Neuronal stem cell (in vitro differentiated cells): Measurements from ENCODE around the gene ZNF253.

Experiments
- DNase-seq: peaks from one replicate; pipeline ENCODE4 v3.0.0-alpha.2; 2013; ENCODE audit warnings: low spot score
- H2AFZ ChIP-seq: one replicate; pipeline ENCODE4 v1.6.1; 2013; ENCODE audit warnings: mild to moderate bottlenecking, low read length, inconsistent platforms
- H2AK5ac ChIP-seq: 2 replicates; pipeline ENCODE4 v1.6.1; 2013; ENCODE audit warnings: low read depth, mild to moderate bottlenecking, inconsistent platforms, low read length, moderate library complexity, mixed read lengths
- H2BK120ac ChIP-seq: 2 replicates; pipeline ENCODE4 v1.6.1; 2013; ENCODE audit warnings: low read depth, mild to moderate bottlenecking, inconsistent platforms, low read length, moderate library complexity, mixed read lengths
- H2BK12ac ChIP-seq: one replicate; pipeline ENCODE4 v1.6.1; 2013; ENCODE audit warnings: low read length, inconsistent platforms
- H2BK15ac ChIP-seq: 2 replicates; pipeline ENCODE4 v1.6.1; 2013; ENCODE audit warnings: mild to moderate bottlenecking, low read length, inconsistent platforms, mixed read lengths
- H2BK5ac ChIP-seq: one replicate; pipeline ENCODE4 v1.6.1; 2013; ENCODE audit warnings: inconsistent platforms, mild to moderate bottlenecking, low read length, moderate library complexity
- H3K14ac ChIP-seq: one replicate; pipeline ENCODE4 v1.6.1; 2013; ENCODE audit warnings: low read length, inconsistent platforms
- H3K18ac ChIP-seq: 2 replicates; pipeline ENCODE4 v1.6.1; 2013; ENCODE audit warnings: low read length, inconsistent platforms
- H3K23ac ChIP-seq: 2 replicates; pipeline ENCODE4 v1.6.1; 2013; ENCODE audit warnings: low read depth, mild to moderate bottlenecking, mixed read lengths, low read length, inconsistent platforms; ENCODE audit not compliant: poor library complexity
- H3K27ac ChIP-seq: replicated peaks from 3 replicates; pipeline ENCODE4 v1.5.1; 2013; ENCODE audit warnings: low read length, inconsistent platforms
- H3K27me3 ChIP-seq, 3 experiments: 2 replicates each; pipeline ENCODE4 v1.6.1; 2013; ENCODE audit warnings: low read length in 3 of 3, mild to moderate bottlenecking in 2 of 3, inconsistent platforms in 1 of 3, low read depth in 1 of 3, mixed read lengths in 1 of 3, moderate library complexity in 1 of 3; ENCODE audit not compliant: control insufficient read depth in 3 of 3, insufficient read depth in 3 of 3
- H3K36me3 ChIP-seq, 2 donors: replicated peaks in 1 of 2; 2 replicates each; pipeline ENCODE4 v1.6.1; 2013; ENCODE audit warnings: low read length in 2 of 2; ENCODE audit not compliant: control insufficient read depth in 2 of 2, insufficient read depth in 2 of 2
- H3K4ac ChIP-seq: 2 replicates; pipeline ENCODE4 v1.6.1; 2013; ENCODE audit warnings: inconsistent platforms, mild to moderate bottlenecking, low read length, moderate library complexity
- H3K4me1 ChIP-seq, 2 donors: 1 replicate in 1 of 2; 2 replicates in 1 of 2; pipeline ENCODE4 v1.6.1; 2013; ENCODE audit warnings: low read length in 2 of 2, low read depth in 1 of 2; ENCODE audit not compliant: control insufficient read depth in 2 of 2, insufficient read depth in 1 of 2
- H3K4me2 ChIP-seq: one replicate; pipeline ENCODE4 v1.6.1; 2013; ENCODE audit warnings: mild to moderate bottlenecking, low read length, inconsistent platforms; ENCODE audit not compliant: insufficient read depth, poor library complexity, severe bottlenecking
- H3K4me3 ChIP-seq, 2 donors: 2 replicates each; pipeline ENCODE4 v1.5.1; 2013; ENCODE audit warnings: low read length in 2 of 2, mild to moderate bottlenecking in 2 of 2, inconsistent platforms in 1 of 2, moderate library complexity in 1 of 2
- H3K79me1 ChIP-seq: one replicate; pipeline ENCODE4 v1.6.1; 2013; ENCODE audit warnings: low read depth, mild to moderate bottlenecking, inconsistent platforms, low read length, moderate library complexity
- H3K9ac ChIP-seq: one replicate; pipeline ENCODE4 v1.6.1; 2013; ENCODE audit warnings: mild to moderate bottlenecking, low read depth, low read length, inconsistent platforms; ENCODE audit not compliant: poor library complexity
- H3K9me3 ChIP-seq, 2 donors: replicated peaks in 1 of 2; 2 replicates each; pipeline versions ENCODE3 to v1.6.1; 2013; ENCODE audit warnings: low read length in 2 of 2, mild to moderate bottlenecking in 2 of 2, inconsistent platforms in 1 of 2, low read depth in 1 of 2, mixed read lengths in 1 of 2, moderate library complexity in 1 of 2; ENCODE audit not compliant: control insufficient read depth in 2 of 2, insufficient read depth in 1 of 2
- H4K8ac ChIP-seq: one replicate; pipeline ENCODE4 v1.6.1; 2013; ENCODE audit warnings: low read depth, mild to moderate bottlenecking, inconsistent platforms, low read length, moderate library complexity
- H4K91ac ChIP-seq: one replicate; pipeline ENCODE4 v1.6.1; 2013; ENCODE audit warnings: low read length, low read depth, mild to moderate bottlenecking, inconsistent platforms; ENCODE audit not compliant: poor library complexity
- WGBS, 2 donors: extraction: QIAGEN DNeasy Blood & Tissue Kit; methylation state at CpG; one replicate each; pipeline ENCODE4 v1.1.7; 2013; ENCODE audit warnings: missing lambda C conversion rate in 2 of 2, mixed read lengths in 1 of 2; ENCODE audit not compliant: insufficient read length in 2 of 2, insufficient replicate concordance in 1 of 2; ENCODE audit errors: extremely low coverage in 2 of 2; 5-methylcytosine and 5-hydroxymethylcytosine counted together

The ZNF253 gene

GRCh38 chr19:19871932-19872331 is 6.2 kb downstream of the ZNF253 start:
- no peak for DNase-seq
- H2BK12ac ChIP-seq = no peak overlapping the region

GRCh38 chr19:19873381-19873780 is 7.7 kb downstream of the ZNF253 start:
- Histone ChIP-seq H3K4ac (no peak overlapping the region), H3K14ac (no peak overlapping the region), H3K23ac (no peak overlapping the region), H3K4me3 (no peak overlapping the region), H2AK5ac (no peak overlapping the region), H3K9ac (no peak overlapping the region), H2BK120ac (no peak overlapping the region), H2BK15ac (no peak overlapping the region), H3K9me3 (peaks cover 12 to 96% of the 10 kb centered on the region in 2 donors), H3K4me2 (no peak overlapping the region), H3K4me1 (no peaks in the 10 kb centered on the region), H3K36me3 (peaks cover 23 to 93% of the 10 kb centered on the region in 2 donors), H3K79me1 (no peaks in the 10 kb centered on the region), H4K8ac (no peak overlapping the region), H3K27ac (no peak overlapping the region), H2BK12ac (no peak overlapping the region), H4K91ac (no peak overlapping the region), H3K18ac (no peak overlapping the region), H2BK5ac (no peak overlapping the region), H3K27me3 (no peaks in the 10 kb centered on the region), H2AFZ (no peak overlapping the region)
- no peak for DNase-seq

More at GRCh38 chr19:19871932-19872331, 6.2 kb downstream of the ZNF253 start:
- H4K91ac ChIP-seq = no peak overlapping the region
- H3K4me2 ChIP-seq = no peak overlapping the region
- no peak overlapping the region for H3K14ac ChIP-seq
- H2BK5ac ChIP-seq = no peak overlapping the region
- no peak overlapping the region for H2AFZ ChIP-seq
- no peak overlapping the region for H4K8ac ChIP-seq
- H3K23ac ChIP-seq = no peak overlapping the region
- peaks cover 12 to 98% of the 10 kb centered on the region in 2 donors for H3K9me3 ChIP-seq
- H2BK120ac ChIP-seq = no peak overlapping the region
- H2BK15ac ChIP-seq = no peak overlapping the region
- no peak overlapping the region for H3K4me3 ChIP-seq
- no peak overlapping the region for H2AK5ac ChIP-seq
- peaks cover 23 to 95% of the 10 kb centered on the region in 2 donors for H3K36me3 ChIP-seq
- H3K27me3 ChIP-seq = no peaks in the 10 kb centered on the region
- H3K4me1 ChIP-seq = no peaks in the 10 kb centered on the region
- WGBS, 2 donors = no CpG with 5 or more reads among the region's 3 CpGs
- no peaks in the 10 kb centered on the region for H3K79me1 ChIP-seq
- H3K27ac ChIP-seq = no peak overlapping the region
- no peak overlapping the region for H3K4ac ChIP-seq
- no peak overlapping the region for H3K9ac ChIP-seq
- no peak overlapping the region for H3K18ac ChIP-seq

GRCh38 chr19:19877724-19878123 is 12.0 kb downstream of the ZNF253 start:
- no peak overlapping the region for H3K9ac ChIP-seq
- no peak overlapping the region for H2AFZ ChIP-seq
- whole genome bisulfite sequencing, 2 donors = no CpG with 5 or more reads among the region's 4 CpGs
- H3K4me1 ChIP-seq = no peaks in the 10 kb centered on the region
- H2AK5ac ChIP-seq = no peak overlapping the region
- no peak overlapping the region for H4K91ac ChIP-seq
- H3K4me2 ChIP-seq = no peak overlapping the region
- H3K36me3 ChIP-seq = peaks cover 31 to 94% of the 10 kb centered on the region in 2 donors
- H3K27me3 ChIP-seq = no peaks in the 10 kb centered on the region
- no peak overlapping the region for H3K27ac ChIP-seq
- no peak overlapping the region for H2BK5ac ChIP-seq
- no peak overlapping the region for H3K4me3 ChIP-seq
- H2BK12ac ChIP-seq = no peak overlapping the region
- H3K9me3 ChIP-seq = peaks cover 19 to 96% of the 10 kb centered on the region in 2 donors
- no peak overlapping the region for H3K4ac ChIP-seq
- H3K18ac ChIP-seq = no peak overlapping the region
- no peak for DNase-seq
- H3K14ac ChIP-seq = no peak overlapping the region
- H2BK120ac ChIP-seq = no peak overlapping the region
- H3K23ac ChIP-seq = no peak overlapping the region
- no peak overlapping the region for H2BK15ac ChIP-seq
- peaks cover 2% of the 10 kb centered on the region for H3K79me1 ChIP-seq
- no peak overlapping the region for H4K8ac ChIP-seq

GRCh38 chr19:19884583-19884982 is 18.9 kb downstream of the ZNF253 start:
- Histone ChIP-seq H3K23ac (no peak overlapping the region), H2AFZ (no peak overlapping the region), H4K91ac (no peak overlapping the region), H4K8ac (no peak overlapping the region), H3K14ac (no peak overlapping the region), H3K9me3 (peaks cover 28 to 99% of the 10 kb centered on the region in 2 donors), H3K18ac (no peak overlapping the region), H3K9ac (no peak overlapping the region), H3K79me1 (peaks cover 4% of the 10 kb centered on the region), H2BK120ac (no peak overlapping the region), H3K4ac (no peak overlapping the region), H3K4me3 (no peak overlapping the region), H3K36me3 (peaks cover 38 to 98% of the 10 kb centered on the region in 2 donors), H3K4me1 (no peaks in the 10 kb centered on the region), H3K27ac (no peak overlapping the region), H2BK12ac (no peak overlapping the region), H2AK5ac (no peak overlapping the region), H2BK5ac (no peak overlapping the region), H2BK15ac (no peak overlapping the region), H3K27me3 (no peaks in the 10 kb centered on the region), H3K4me2 (no peak overlapping the region)
- no peak for DNase-seq
- no CpG with 5 or more reads among the region's 1 CpG for WGBS, 2 donors
